ENCODE results near the gene NOC4L.
"Not testable (repeated sequence)": the region's sequence is repeated elsewhere in the genome, so short reads cannot be mapped to it uniquely, and the experiment has no call there.

The NOC4L gene

DNA sequence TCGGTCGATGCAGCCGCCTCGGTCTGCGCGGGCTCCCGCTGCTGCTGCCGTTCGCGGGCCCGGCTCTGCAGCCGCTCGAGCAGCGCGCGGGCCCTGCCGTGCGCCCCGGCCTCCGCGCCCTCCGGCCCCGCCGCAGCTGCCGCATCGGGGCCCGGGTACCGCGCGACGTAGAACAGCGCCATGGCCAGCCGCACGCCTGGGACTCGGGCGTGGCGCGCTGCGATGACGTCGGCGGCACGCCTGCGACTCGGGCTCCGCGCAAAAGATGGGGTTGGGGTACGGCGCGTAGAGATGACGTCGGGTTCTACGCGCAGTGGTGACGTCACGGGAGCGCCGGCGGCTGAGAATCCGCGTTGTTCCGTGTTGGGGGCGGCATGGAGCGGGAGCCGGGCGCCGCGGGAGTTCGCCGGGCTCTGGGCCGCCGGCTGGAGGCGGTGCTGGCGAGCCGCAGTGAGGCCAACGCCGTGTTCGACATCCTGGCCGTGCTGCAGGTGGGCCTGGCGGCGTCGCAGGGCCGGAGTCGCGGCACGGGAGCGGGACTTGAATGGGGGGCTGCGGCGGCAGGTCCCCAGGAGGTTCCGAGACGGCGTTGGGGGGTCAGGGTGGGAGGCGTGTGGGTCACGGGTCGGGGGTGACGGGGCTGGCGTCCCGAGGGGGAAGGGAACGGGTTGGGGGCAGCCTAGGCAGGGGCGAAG, at the start of gene NOC4L, which contains the start of gene DDX51:
Gene NOC4L (plus strand): TSS at position 343 of the 695 bp plus-strand sequence. CDS start 32 bp downstream, at position 375.
Gene DDX51 (minus strand): TSS at position 205 of the 695 bp plus-strand sequence. CDS start 23 bp downstream, at position 182.
- DNase-seq, result peak; percentile 93

DNA sequence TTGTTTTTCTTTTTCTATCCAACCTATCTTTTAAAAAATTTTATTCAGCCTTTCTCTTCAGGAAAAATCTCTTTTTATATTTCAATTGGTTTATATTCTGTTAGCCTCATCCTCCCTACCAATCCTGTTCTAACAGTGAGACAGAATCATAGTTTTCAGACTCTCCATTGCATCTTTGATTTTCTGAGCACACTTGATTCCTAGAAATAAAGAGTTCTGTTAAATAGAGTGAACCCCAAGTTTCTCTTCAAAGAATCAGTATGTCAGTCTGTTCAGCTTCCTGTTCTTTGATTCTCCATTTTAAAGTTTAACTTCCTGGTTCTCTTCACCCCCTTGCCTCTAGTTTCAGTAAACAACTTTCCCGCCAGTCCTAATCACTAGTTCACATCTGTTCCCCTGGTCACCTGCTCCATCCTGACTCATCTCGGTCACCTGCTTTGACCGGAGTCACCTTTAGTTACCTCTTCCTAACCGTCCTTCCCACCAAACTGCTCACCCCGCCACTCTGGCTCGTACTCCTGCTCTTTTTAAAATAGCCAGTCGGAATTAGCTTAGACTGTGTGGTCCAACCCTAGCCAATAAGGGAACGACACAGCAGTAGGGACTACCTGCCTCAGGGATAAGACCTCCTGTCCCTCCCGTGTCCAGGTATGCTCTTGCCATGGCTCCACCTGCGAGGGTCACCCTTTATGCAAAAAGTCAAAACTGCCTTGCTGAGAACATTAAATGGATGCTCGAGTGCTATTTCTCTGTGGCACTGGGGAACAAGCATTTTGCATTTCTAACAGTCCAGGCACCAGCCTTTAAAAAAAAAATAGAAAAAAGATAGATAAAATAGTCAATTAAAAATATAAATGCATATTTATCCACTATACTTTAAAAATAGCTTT, 48.5 kb upstream of the NOC4L start:
- DNase-seq, result no peak

DNA sequence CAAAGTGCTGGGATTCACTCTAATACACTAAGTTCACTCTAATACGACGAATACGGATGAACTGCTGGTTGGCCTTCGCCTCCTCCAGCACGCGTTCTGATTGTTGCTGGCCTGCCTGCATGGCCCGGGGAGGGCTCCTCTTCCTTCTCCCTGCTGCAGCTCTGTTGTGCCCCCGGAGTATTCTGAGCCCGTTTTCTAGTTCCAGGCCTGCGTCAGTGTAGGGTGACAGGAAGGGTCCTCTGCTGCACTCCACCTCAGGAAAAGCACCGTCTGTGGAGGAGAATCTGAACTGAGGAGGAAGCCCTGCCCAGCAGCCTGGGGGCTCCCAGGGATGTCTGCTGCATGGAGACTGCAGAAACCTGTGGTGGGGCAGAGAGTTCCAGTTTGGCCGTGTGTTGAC, 44.5 kb upstream of the NOC4L start:
- no peak for DNase-seq

DNA sequence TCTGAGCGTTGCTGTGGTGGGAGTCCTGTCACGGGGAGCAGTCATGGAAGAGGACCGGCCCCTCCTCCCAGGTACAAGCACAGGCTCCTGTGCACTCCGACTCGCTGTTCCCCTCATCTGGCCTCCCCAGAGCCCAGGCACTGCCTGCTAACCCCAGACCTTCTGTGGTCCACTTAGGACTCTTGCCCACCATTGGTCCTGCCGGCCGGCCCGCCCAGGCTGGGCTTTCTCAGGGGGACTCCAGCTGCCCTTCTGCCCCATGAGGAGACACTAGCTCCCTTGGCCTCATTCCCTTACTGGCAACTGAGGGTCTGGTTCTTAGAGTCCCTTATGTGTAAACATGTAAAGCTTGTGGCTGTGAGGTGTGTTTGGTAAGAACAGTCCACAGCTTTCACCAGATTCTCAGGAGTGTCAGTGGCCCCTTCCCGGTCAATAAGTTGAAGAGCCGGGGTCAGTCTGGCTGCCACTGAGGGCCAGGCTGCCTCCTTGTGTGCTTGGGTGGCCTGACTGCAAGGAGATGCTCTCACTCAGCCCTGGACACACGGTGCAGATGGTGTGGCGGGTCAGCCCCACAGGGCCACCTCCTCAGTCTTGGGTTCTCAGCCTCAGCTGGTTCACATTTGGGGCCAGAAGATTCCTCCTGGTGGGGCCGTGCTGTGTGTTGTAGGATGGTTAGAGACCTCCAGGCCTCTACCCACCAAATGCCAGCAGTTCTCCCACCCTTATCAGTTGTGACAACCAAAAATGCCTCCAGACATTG, 43.8 kb upstream of the NOC4L start:
- no peak for DNase-seq

DNA sequence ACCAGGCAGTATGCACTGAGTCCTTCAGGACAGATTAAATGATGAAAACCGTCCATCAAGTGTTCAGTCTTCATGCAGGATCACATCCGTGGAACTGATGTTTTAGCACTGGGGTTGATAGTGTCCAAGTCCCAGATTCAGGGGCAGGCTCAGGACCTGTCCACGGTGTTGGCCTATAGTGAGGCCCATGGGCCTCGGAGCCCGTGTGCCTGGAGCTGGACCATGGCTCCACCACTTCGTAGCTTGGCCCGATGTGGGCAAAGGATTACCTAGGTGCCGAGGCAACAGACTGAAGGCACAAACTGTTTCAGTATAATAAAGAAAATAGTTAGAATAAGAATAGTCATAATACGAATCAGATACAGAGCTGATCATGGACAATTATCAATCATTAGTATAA, 42.0 kb upstream of the NOC4L start:
- DNase-seq, result no peak

DNA sequence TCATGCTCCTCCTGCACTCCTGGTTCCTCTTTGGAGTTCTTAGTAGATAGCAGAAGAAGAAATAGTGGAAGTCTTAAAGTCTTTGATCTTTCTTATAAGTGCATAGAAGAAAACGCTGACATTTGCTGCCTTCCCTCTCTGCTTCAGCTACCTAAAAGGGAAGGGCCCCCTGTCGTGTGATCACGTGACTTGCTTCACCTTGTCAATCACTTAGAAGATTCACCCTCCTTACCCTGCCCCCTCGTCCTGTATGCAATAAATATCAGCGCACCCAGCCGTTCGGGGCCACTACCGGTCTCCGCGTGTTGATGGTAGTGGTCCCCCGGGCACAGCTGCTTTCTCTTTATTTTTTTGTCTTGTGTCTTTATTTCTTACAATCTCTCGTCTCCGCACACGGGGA, 41.2 kb upstream of the NOC4L start:
- DNase-seq, result not testable (repeated sequence)

DNA sequence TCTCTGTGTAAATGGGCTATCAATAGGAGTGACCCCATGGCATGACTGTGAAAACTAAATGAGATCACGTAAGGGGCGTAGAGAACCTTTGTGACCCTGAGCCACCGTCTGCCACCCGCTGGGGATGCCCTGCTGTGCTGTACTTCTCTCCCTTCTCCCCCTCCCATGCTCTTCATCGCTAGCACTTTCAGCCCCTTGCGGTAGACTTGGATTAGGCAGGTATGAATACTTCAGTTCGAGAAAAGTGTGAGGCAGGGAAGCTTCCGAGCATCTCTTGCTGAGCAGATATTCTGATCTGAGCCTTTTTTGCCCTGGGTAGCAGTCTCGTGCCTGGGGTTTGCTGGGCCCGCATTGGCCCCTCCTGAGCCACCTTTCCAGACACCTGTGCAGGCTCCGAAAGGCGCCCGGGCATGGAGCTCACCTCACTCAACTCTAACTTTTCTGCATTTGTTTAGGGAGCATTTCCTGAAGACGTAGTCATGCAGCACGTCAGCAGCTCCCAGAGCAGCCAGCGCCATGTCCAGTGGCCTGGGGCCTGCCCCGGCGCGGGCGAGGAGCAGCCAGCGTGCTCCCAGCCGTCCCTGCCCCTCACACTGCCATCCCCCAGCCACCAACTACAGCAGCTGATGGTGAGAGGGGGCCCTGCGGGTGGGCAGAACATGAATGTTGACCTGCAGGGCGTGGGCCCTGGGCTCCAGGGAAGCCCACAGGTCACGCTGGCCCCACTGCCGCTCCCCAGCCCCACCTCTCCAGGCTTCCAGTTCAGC, 40.5 kb upstream of the NOC4L start:
- no peak for DNase-seq

DNA sequence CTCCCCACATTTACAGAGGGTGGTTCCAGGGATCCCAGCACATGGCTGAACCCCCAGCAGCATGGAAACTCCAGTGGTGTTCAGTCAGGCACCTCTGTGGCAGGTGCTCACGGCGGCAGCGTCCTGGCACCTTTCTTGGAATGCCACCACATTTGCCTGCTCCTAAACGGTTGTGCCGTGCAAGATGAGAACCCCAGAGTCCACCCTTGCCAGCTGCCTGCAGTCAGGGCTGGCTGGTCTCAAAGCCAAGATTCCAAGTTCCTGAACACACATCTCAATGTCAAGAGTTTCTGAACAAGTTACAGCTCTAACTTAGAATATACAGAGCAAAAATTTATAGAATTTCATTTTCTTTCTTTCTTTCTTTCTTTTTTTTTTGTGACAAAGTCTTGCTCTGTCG, 38.8 kb upstream of the NOC4L start:
- no peak for DNase-seq

DNA sequence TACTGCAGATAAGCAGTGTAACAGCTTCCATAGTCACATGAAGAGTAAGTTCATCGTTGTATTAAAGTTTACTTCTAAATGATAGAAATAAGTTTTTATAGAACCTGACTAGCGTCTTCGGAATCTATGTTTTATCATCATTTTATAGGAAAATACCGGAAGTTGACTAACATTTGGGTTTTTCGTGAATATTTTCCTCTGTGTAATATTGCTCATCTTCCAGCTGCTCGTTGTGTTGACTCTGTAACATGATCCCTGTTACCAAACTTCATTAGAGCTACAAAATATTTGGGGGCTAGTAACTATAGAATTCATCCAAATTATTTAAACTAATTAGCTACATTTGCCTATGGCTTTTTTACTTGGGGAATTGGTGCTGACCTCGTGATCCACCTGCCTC, 37.3 kb upstream of the NOC4L start:
- no peak for DNase-seq

DNA sequence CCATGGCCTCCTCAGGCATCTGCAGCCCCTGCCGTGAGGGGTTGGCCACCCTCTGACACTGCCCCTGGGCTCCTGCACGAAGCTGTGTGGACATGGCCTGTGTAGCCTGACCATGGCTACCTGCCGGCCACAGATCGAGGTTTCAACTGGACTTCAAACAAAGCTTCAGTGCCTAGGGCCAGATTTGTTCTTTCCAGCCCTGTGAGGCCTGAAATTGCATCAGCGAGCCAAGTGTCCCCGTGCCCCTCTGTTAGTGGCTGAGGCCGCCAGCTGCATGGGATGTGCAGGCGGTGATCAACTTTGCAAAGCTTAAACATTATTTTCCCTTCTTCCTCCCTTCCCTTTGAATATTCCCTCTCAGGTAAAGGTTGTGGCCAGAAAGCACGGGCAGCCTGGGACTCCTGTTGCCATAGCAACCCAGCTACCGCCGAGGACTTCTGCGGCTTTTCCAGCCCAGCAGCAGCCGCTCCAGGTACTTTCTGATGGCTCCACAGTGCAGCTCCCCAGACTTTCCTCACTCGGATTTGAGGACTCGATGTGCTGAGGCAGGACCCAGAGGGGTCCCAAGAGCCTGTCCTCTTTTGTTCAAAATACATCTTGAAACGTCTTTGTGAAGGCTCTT, 35.9 kb upstream of the NOC4L start:
- no peak for DNase-seq

DNA sequence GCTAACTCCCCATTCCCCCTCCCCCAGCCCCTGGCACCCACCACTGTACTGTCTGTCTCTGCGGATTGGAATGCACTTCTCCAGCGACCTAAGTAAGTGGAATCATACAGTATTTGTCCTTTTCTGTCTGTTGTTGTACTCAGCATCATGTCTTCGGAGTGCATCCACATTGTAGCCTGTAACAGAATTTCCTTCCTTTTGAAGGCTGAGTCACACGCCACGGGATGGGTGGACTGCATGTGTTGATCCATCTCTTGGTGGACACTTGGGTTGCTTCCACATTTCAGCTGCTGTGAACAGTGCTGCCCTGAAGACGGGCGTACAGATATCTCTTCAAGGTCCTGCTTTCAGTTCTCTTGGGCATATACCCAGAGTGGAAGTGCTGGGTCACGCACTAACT, 34.5 kb upstream of the NOC4L start:
- no peak for DNase-seq

DNA sequence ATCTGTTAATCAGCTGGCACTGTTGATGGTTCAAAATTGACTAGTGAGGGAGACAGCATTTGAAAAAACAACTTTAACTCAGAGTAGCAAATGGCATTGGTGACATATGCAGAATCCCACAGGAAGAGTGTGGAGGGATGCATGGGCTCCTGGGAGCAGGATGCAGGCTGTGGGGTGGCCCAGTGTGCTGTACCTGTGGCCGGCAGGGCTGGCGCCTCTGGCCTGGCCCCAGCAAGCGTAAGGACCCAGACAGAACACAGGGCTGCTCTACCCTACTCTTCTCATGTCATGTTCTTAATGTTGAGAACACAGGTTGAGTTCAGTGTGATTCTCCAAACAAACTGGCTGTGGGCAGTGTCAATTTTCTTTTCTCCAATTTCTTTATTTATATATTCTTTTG, 33.6 kb upstream of the NOC4L start:
- no peak for DNase-seq

DNA sequence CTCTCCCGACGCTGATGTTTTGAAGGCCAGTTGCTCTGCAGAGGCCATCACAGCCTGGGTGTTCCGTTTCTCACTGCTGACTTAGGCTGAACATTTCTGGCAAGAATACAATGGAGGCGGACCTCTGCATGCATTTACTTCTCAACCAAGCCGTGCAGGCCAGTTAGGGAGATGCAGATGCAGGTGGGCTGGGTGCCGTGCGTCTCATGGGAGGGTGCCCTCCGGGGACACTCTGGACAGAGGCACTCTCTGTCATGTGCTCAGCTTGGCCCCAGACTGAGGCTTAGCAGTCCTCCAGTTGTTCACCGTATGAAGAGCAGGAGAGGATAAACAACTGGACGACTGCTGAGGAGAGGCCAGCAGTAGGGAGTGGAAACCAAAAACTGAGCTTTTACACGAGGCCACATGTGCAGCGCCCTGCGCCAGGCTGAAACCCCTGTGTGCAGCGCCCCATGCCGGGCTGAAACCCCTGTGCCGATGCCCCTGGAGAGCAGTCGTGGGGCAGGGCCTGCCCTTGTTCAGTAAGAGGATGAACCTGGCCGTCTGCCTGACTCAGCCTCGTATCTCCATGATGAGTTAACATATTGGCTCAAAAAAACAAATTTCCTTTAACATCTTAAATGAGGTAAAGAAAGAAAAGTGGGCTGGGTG, 32.5 kb upstream of the NOC4L start:
- no peak for DNase-seq

DNA sequence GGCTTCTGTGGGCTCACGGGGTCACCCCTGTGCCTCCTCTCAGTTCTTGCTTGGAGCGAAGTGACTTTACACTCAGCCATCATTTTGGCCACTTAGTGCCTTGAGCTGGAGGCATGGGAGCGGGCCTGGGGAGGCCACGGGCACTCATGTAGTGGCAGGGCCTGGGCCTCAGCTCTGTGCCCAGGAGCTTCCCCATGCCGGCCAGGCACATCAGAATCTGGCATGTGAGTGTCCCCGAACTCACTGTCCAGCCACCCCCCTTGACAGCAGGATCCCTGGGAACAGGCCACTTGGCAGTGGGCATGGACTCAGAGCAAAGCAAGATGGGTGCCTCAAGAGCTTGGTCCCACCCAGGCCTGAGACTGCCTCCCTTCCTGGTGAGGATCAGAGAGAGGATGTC, 29.6 kb upstream of the NOC4L start:
- DNase-seq, result no peak

DNA sequence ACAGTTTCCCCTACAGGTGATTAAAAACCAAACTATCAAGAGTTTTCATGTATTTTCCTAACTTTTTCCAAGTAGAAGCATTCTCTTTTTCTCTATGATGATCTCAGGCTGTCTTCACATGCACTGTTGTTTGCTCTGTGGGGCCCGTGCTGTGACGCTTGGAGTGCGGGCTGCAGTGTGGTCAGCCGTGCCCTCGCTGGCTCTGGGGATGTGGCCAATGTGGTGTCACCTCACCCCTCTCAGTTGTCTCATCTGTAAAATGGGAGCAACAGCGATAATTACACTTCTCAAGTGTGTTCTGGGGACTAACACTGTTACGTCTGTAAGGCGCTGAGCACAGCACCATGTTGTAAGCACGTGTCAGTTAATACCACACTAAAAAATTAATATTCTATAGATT, 28.8 kb upstream of the NOC4L start:
- DNase-seq, result no peak

DNA sequence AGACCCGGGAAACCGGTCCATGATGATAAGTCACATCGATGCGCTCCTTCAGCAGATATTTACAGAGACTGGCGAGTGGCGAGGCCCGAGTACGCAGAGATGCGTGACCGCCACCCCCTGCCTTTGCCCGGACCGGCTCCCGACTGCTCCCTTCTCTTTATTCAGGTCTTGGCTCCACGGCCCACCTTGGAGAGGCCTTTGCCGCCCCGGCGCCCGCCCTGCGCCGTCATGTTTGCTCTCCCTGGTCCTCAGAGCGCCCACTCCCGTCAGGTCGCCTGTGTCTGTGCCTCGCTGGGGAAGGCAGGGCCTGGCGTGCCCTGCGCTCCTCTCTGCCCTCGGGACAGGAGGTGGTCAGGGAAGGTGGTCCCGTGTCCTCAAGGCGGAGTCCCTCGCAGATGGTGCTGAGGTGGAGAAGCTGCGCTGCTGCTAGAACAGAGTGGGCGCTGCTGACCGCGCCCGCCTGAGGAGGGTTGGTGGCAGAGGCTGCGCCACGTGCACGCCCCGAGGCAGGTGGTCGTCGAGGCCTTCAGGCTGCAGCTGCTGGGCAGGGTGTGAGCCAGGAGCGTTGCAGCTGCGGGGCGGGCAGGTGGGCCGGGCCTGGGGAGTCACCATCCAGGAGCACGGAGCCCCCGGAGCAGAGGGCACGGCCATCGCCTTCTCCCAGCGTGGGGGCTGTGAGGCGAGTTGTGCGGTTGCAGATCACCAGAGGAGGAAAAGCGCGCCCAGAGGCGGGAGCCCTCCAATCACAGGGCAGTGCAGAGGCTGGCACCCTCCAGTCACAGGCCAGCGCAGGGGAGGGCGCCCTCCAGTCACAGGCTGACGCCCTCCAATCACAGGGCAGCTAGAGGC, 27.3 kb upstream of the NOC4L start:
- no peak for DNase-seq

DNA sequence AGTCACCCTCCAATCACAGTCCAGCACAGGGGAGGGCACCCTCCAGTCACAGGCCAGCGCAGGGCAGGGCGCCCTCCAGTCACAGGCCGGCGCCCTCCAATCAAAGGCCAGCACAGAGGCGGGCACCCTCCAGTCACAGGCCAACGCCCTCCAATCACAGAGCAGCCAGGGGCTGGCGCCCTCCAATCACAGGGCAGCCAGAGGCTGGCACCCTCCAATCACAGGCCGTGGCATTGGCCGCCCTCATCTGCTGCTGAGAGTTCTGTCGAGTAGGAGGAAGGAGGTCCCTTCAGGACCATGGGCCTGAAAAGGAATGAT, 26.7 kb upstream of the NOC4L start:
- DNase-seq, result no peak

DNA sequence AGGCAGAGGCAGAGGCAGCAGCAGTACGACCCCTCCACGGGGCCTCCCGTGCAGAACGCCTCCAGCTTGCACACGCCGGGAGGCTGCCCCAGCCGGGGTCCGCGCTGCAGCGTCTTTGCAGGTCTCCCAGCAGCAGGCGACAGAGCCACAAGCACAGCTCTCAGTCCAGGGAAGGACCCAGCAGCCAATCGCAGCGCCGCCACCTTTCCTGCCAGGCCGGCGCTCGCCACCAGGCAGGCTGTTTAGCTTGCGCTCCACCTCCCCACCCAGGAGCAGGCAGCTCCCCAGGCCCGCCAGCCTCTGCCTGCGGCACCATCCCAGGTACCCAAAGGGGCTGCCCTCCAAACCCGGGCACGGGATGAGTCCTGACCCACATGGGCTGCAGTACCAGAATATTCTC, 25.4 kb upstream of the NOC4L start:
- no peak for DNase-seq

DNA sequence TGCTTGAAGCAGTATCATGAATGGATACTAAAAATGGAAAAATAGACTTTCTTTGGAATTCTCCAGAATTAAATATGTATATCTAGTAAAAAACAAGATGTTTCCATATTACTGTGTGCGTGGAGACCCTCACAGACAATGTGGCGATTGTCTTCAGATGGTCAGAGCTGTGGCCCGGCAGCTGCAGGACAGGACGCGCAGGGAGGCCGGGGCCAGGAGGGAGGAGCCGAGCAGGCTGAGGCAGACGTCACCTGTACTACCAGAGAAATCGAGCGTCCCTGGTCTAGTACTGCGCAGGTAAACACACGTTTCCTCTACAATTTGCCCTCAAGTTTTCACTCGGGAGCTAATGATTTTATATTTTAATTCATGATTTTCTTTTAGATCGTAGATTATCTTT, 23.0 kb upstream of the NOC4L start:
- DNase-seq, result no peak

DNA sequence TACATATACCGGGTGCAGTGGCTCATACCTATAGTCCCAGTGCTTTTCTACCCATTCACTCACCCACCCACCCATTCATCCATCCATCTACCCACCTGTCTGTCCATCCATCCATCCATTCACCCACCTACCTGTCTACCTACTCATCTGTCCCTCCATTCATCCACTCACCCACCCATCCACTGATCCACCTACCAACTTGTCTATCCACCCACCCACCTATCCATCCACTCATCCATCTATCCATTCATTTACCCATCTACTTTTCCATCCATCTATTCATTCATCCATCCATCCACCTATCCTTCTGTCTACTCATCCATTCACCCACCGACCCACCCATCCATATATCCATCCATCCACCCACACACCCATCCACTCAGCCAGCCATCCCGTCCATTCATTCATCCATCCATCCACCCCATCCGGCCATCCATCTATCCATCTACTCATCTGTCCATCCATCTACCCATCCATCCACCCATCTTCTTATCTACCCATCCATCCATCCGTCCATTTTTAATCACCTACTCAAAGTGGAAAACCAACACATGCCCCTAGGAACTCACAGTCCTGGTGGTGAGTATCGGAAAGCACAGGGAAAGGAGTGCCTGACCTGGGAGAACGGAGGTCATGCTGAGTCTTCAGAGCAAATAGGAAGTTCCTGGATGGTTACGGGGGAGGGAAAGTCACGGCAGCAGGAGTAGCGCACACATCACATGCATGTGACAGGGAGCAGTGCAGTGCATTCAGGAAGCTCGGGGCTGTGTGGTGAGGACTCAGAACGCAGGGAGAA, 20.1 kb upstream of the NOC4L start:
- no peak for DNase-seq
